HEK293T (cell line): Measurements from ENCODE around the gene CACNA1C.

Experiments
- CTCF ChIA-PET: fragments of 350-600 bp; formaldehyde crosslinking; extraction: SDS; loops from one replicate; lab custom pipeline; 2021; ENCODE audit warnings: antibody characterized with exemption, inconsistent platforms; lab: Yijun Ruan, JAX
- POLR2A ChIA-PET: fragments of 350-600 bp; formaldehyde crosslinking; extraction: SDS; loops from one replicate; lab custom pipeline; 2020; ENCODE audit warnings: antibody characterized with exemption, inconsistent platforms; lab: Yijun Ruan, JAX
- DNase-seq: peaks from one replicate; pipeline ENCODE4 v3.0.0; 2012; ENCODE audit warnings: mixed read lengths; ENCODE audit errors: extremely low spot score
- ARNT ChIP-seq: fragments of 450-650 bp; IDR thresholded peaks from 2 replicates; pipeline ENCODE4 v1.6.1; 2017; ENCODE audit warnings: mild to moderate bottlenecking
- BHLHE40 ChIP-seq: fragments of 450-650 bp; IDR thresholded peaks from 2 replicates; pipeline ENCODE4 v1.6.1; 2016; ENCODE audit warnings: mild to moderate bottlenecking, moderate library complexity, borderline replicate concordance
- CTBP1 ChIP-seq: fragments of 450-650 bp; IDR thresholded peaks from 2 replicates; pipeline ENCODE4 v1.6.1; 2016; ENCODE audit warnings: borderline replicate concordance
- ELF4 ChIP-seq: fragments of 450-650 bp; IDR thresholded peaks from 2 replicates; pipeline ENCODE4 v1.6.1; 2017; ENCODE audit warnings: antibody characterized with exemption
- FOXA1 ChIP-seq: fragments of 450-650 bp; IDR thresholded peaks from 2 replicates; pipeline ENCODE4 v1.6.1; 2016; ENCODE audit warnings: mild to moderate bottlenecking
- FOXK2 ChIP-seq: fragments of 450-650 bp; IDR thresholded peaks from 2 replicates; pipeline ENCODE4 v1.6.1; 2016; ENCODE audit warnings: mild to moderate bottlenecking
- FOXM1 ChIP-seq: fragments of 450-650 bp; IDR thresholded peaks from 2 replicates; pipeline ENCODE4 v1.6.1; 2017; ENCODE audit warnings: mild to moderate bottlenecking, borderline replicate concordance
- HDGF ChIP-seq: fragments of 450-650 bp; IDR thresholded peaks from 2 replicates; pipeline ENCODE4 v1.6.1; 2017; ENCODE audit warnings: antibody characterized with exemption, borderline replicate concordance
- L3MBTL2 ChIP-seq: fragments of 450-650 bp; conservative IDR thresholded peaks from 2 replicates; pipeline ENCODE4 v1.6.1; 2016; ENCODE audit warnings: mild to moderate bottlenecking
- LEF1 ChIP-seq: fragments of 450-650 bp; IDR thresholded peaks from 2 replicates; pipeline ENCODE4 v1.6.1; 2017; ENCODE audit warnings: mild to moderate bottlenecking, borderline replicate concordance
- NFRKB ChIP-seq: fragments of 450-650 bp; IDR thresholded peaks from 2 replicates; pipeline ENCODE4 v1.6.1; 2016; ENCODE audit warnings: mild to moderate bottlenecking, moderate library complexity
- PKNOX1 ChIP-seq: fragments of 450-650 bp; IDR thresholded peaks from 2 replicates; pipeline ENCODE4 v1.6.1; 2016
- SP1 ChIP-seq: fragments of 450-650 bp; IDR thresholded peaks from 2 replicates; pipeline ENCODE4 v1.6.1; 2017
- SUZ12 ChIP-seq: fragments of 450-650 bp; IDR thresholded peaks from 2 replicates; pipeline ENCODE4 v1.6.1; 2016; ENCODE audit warnings: mild to moderate bottlenecking
- TARDBP ChIP-seq: fragments of 450-650 bp; IDR thresholded peaks from 2 replicates; pipeline ENCODE4 v1.6.1; 2016
- ZNF384 ChIP-seq: fragments of 450-650 bp; IDR thresholded peaks from 2 replicates; pipeline ENCODE4 v1.6.1; 2016

The CACNA1C gene

DNA sequence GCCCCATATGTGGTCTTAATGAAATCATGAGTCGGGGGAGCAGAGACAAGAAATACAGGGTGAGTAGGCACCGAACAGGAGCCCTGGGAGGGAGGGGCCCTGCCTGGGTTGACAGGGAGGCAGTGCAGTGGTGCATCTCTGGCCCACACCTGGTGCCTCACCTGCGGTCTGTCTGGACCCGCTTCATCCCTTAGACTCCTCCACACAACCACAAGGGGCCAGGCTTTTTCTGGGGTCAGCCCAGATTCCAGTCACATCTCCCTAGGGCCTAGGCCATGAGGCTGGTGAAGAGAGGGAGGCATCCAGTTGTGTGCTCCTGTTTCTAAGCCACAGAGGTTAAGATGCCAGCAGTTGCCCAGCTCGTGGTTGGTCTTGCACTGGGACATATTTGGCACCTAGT is 398.7 kb downstream of the CACNA1C start:
- ChIA-PET CTCF (no interaction called here), POLR2A (no interaction called here)
- no peak for TF ChIP-seq FOXA1
- no peak for TF ChIP-seq HDGF
- no peak for TF ChIP-seq SUZ12
- no peak for TF ChIP-seq LEF1
- no peak for TF ChIP-seq FOXM1
- no peak for TF ChIP-seq L3MBTL2
- TF ChIP-seq PKNOX1, result no peak
- TF ChIP-seq CTBP1, result no peak
- TF ChIP-seq FOXK2, result no peak
- TF ChIP-seq ARNT, result no peak
- TF ChIP-seq NFRKB, result no peak
- TF ChIP-seq TARDBP, result no peak
- no peak for TF ChIP-seq BHLHE40
- no peak for DNase-seq

GRCh38 chr12:2453076-2453760 is 400.4 kb downstream of the CACNA1C start:
- ChIA-PET POLR2A (no interaction called here), CTCF (no interaction called here)
- TF ChIP-seq SUZ12 (no peak), PKNOX1 (no peak), FOXA1 (no peak)

GRCh38 chr12:2453761-2454090 is 400.9 kb downstream of the CACNA1C start:
- POLR2A ChIA-PET, result no interaction called here
- no peak for DNase-seq
- no peak for TF ChIP-seq BHLHE40
- CTCF ChIA-PET, result interaction anchor here (0.7 kb wide), 1 partner anchor 146 kb away, joined by 3 read pairs; no protein-coding TSS in a partner anchor

More at GRCh38 chr12:2453076-2453760, 400.4 kb downstream of the CACNA1C start:
- no peak for DNase-seq

DNA sequence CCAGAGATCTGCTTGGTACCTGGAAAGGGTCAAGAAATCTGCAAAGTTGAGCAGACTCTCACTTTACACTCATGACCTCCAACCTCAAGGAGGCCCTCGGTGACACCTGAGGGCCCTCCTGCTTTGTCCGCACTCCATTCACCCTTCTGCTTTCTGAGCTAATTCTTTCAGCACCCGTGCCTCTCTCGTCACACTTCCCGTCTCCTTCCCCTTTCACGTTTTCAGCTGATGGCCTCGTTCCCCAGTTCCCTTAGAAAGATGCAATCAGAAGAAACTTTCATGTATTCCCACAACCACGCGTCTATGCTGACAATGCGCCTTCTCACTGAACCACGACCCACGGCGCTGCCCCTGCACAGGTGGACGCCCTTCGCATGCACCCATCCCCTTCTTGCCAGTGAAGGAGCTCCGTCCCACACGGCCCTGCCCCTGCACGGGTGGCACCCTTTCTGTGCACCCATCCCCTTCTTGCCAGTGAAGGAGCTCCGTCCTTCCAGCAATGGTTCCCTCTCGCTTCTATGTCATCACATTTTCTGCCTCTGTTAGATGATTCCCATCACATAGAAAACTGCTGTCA is 401.9 kb downstream of the CACNA1C start:
- CTCF ChIA-PET, result interaction anchor here (0.7 kb wide), 1 partner anchor 145 kb away, joined by 3 read pairs; no protein-coding TSS in a partner anchor
- no peak for TF ChIP-seq LEF1
- no peak for TF ChIP-seq SP1
- no peak for TF ChIP-seq BHLHE40
- no peak for TF ChIP-seq ZNF384
- no peak for TF ChIP-seq ARNT
- DNase-seq, result no peak
- POLR2A ChIA-PET, result no interaction called here

GRCh38 chr12:2455410-2455809 is 402.6 kb downstream of the CACNA1C start:
- CTCF ChIA-PET, result no interaction called here
- no peak for DNase-seq

DNA sequence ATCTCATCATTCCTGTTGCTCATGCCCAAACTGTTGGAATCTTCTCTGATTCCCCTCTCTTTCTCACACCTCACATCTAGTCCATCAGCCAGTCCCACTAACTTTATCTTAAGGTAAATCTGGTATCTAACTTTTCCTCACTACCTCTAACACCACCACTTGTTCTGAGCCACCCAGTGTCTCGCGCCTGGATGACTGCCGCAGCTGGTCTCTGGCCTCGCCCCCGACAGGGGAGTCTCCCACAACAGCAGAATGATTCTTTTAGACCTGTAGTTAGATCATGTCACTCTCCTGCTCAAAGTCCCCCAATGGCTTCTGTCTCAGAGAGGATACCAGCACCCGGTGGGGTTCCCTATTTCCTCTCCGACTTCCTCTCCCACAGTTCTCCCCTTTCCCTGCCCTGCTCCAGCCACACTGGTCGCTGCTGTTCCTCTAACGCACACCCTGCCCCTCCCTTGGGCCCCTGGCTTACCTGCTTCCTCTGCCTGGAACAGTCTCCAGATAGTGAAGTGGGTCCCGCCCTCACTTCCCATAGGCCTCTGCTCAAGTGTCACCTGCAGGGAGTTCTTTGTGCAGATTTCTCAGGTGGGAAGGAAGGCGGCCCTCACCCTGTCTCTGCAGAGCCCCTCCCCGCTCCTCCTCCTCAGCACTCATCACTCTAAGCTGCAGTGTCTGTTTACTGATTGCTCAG is 403.5 kb downstream of the CACNA1C start:
- CTCF ChIA-PET, result no interaction called here
- TF ChIP-seq NFRKB, result no peak
- TF ChIP-seq PKNOX1, result no peak
- TF ChIP-seq CTBP1, result no peak
- no peak for TF ChIP-seq BHLHE40
- no peak for TF ChIP-seq FOXA1
- TF ChIP-seq ARNT, result no peak
- no peak for TF ChIP-seq LEF1
- POLR2A ChIA-PET, result no interaction called here
- no peak for DNase-seq

More at GRCh38 chr12:2455410-2455809, 402.6 kb downstream of the CACNA1C start:
- TF ChIP-seq LEF1 (no peak), CTBP1 (no peak), L3MBTL2 (no peak), FOXK2 (no peak), HDGF (no peak), ELF4 (no peak), SUZ12 (no peak), TARDBP (no peak), PKNOX1 (no peak), ZNF384 (no peak), SP1 (no peak), FOXA1 (no peak)
- POLR2A ChIA-PET, result no interaction called here
